ENCODE results near the gene SMURF1.

DNA sequence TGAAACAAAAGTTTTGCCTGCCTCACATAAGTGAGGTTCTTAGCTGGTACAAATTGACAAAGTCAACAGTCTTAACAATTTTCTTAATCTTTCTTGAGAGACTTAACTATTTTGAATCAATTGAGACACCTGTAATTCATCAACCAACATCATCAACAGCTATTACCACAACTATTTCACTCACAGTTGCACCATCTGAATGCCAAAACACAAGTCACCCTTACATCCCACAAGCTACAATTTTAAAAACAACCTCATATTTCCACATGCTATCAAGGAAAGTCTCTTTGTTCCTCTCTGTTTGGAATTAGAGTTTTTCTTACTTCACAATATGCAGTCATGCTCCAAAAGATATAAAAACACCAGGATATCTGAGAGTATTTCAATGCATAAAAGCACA lies 4.9 kb downstream of the SMURF1 start:
- TF ChIP-seq, protein P1, sequence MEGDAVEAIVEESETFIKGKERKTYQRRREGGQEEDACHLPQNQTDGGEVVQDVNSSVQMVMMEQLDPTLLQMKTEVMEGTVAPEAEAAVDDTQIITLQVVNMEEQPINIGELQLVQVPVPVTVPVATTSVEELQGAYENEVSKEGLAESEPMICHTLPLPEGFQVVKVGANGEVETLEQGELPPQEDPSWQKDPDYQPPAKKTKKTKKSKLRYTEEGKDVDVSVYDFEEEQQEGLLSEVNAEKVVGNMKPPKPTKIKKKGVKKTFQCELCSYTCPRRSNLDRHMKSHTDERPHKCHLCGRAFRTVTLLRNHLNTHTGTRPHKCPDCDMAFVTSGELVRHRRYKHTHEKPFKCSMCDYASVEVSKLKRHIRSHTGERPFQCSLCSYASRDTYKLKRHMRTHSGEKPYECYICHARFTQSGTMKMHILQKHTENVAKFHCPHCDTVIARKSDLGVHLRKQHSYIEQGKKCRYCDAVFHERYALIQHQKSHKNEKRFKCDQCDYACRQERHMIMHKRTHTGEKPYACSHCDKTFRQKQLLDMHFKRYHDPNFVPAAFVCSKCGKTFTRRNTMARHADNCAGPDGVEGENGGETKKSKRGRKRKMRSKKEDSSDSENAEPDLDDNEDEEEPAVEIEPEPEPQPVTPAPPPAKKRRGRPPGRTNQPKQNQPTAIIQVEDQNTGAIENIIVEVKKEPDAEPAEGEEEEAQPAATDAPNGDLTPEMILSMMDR (conservative IDR thresholded peaks at IDR 0.05; ENCODE audit: low read depth, low read length), result no peak
- TF ChIP-seq MAFK (IDR thresholded peaks at IDR 0.05; ENCODE audit: low read depth, low read length), result no peak
- no peak for TF ChIP-seq MAZ (IDR thresholded peaks at IDR 0.05; ENCODE audit: borderline replicate concordance, low read depth, low read length)
- TF ChIP-seq POLR2A (IDR thresholded peaks at IDR 0.05; ENCODE audit: low read depth, low read length), result no peak
- no peak for TF ChIP-seq BHLHE40 (IDR thresholded peaks at IDR 0.05; ENCODE audit: low read depth, low read length)
- no peak for TF ChIP-seq NFE2L2 (IDR thresholded peaks at IDR 0.05; ENCODE audit: low read depth, low read length)
- no peak for TF ChIP-seq RFX5 (IDR thresholded peaks at IDR 0.05; ENCODE audit: low read depth, low read length)
- TF ChIP-seq, protein P2, sequence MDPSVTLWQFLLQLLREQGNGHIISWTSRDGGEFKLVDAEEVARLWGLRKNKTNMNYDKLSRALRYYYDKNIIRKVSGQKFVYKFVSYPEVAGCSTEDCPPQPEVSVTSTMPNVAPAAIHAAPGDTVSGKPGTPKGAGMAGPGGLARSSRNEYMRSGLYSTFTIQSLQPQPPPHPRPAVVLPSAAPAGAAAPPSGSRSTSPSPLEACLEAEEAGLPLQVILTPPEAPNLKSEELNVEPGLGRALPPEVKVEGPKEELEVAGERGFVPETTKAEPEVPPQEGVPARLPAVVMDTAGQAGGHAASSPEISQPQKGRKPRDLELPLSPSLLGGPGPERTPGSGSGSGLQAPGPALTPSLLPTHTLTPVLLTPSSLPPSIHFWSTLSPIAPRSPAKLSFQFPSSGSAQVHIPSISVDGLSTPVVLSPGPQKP (IDR thresholded peaks at IDR 0.05; ENCODE audit: borderline replicate concordance, low read depth, low read length), result no peak
- TF ChIP-seq, protein P3, sequence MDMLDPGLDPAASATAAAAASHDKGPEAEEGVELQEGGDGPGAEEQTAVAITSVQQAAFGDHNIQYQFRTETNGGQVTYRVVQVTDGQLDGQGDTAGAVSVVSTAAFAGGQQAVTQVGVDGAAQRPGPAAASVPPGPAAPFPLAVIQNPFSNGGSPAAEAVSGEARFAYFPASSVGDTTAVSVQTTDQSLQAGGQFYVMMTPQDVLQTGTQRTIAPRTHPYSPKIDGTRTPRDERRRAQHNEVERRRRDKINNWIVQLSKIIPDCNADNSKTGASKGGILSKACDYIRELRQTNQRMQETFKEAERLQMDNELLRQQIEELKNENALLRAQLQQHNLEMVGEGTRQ (IDR thresholded peaks at IDR 0.05; ENCODE audit: low read depth, low read length), result no peak
- TF ChIP-seq RAD21 (IDR thresholded peaks at IDR 0.05; ENCODE audit: low read length), result no peak
- no peak for TF ChIP-seq RCOR1 (IDR thresholded peaks at IDR 0.05; ENCODE audit: insufficient replicate concordance, low read length)
